Chondrocyte (in vitro differentiated cells): ENCODE data around the gene TSHZ2. TPM values are rescaled to one million over a fixed set of nuclear protein-coding genes. Genes with fewer than 3 reads are reported as not detected.
"Not testable (repeated sequence)": the region's sequence is repeated elsewhere in the genome, so short reads cannot be mapped to it uniquely, and the experiment has no call there.

ENCODE experiments used
- DNase-seq: peaks from one replicate; pipeline ENCODE4 v3.0.0; 2021; ENCODE audit warnings: mixed read lengths, low spot score
- H3K27ac Mint-ChIP-seq: one replicate; pipeline ENCODE4 v1.8.0; 2021; ENCODE audit warnings: mild to moderate bottlenecking, moderate library complexity, mixed read lengths; ENCODE audit not compliant: unreplicated experiment
- H3K27me3 Mint-ChIP-seq: 2 replicates; pipeline ENCODE4 v1.8.0; 2021; ENCODE audit warnings: low read depth, mixed read lengths
- H3K36me3 Mint-ChIP-seq: 2 replicates; pipeline ENCODE4 v1.8.0; 2021; ENCODE audit warnings: low read depth, mixed read lengths
- H3K4me1 Mint-ChIP-seq: 2 replicates; pipeline ENCODE4 v1.8.0; 2021; ENCODE audit warnings: low read depth, mild to moderate bottlenecking, mixed read lengths
- H3K4me3 Mint-ChIP-seq: one replicate; pipeline ENCODE4 v1.8.0; 2021; ENCODE audit warnings: mild to moderate bottlenecking, moderate library complexity, mixed read lengths; ENCODE audit not compliant: unreplicated experiment
- H3K9me3 Mint-ChIP-seq: 2 replicates; pipeline ENCODE4 v1.8.0; 2021; ENCODE audit warnings: low read depth, mixed read lengths
- total RNA-seq: library from RNA; stranded (reverse); gene quantifications from 3 replicates; pipeline ENCODE4 v1.2.1, GENCODE V29; 2021
- TF ChIP-seq, protein P1 (sequence below): fragments of 200-600 bp; sonication (generic); IDR thresholded peaks from 2 replicates; pipeline ENCODE4 v1.5.0; 2021; ENCODE audit warnings: antibody characterized with exemption, mild to moderate bottlenecking, moderate library complexity

The TSHZ2 gene
- total RNA-seq, 1 donor from 2014 or later, result 0.37 TPM

DNA sequence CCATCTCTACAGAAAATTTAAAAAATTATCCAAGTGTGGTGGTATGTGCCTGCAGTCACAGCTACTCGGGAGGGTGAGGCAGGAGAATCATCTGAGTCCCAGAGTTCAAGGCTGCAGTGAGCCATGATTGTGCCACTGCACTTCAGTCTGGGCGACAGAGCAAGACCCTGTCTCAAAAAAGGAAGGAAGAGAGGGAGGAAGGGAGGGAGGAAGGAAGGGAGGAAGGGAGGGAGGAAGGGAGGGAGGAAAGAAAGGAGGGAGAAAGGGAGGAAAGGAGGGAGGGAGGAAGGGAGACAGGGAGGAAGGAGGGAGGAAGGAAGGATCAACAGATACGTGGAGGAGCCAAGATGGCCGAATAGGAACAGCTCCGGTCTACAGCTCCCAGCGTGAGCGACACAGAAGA lies 531.4 kb downstream of the TSHZ2 start:
- DNase-seq, result no peak
- Mint-ChIP-seq H3K36me3 (no peaks in the 10 kb centered on the region), H3K27me3 (no peaks in the 10 kb centered on the region), H3K9me3 (no peaks in the 10 kb centered on the region), H3K27ac (no peak overlapping the region), H3K4me1 (no peaks in the 10 kb centered on the region), H3K4me3 (peak overlapping the region; percentile 70)
- TF ChIP-seq, protein P1, sequence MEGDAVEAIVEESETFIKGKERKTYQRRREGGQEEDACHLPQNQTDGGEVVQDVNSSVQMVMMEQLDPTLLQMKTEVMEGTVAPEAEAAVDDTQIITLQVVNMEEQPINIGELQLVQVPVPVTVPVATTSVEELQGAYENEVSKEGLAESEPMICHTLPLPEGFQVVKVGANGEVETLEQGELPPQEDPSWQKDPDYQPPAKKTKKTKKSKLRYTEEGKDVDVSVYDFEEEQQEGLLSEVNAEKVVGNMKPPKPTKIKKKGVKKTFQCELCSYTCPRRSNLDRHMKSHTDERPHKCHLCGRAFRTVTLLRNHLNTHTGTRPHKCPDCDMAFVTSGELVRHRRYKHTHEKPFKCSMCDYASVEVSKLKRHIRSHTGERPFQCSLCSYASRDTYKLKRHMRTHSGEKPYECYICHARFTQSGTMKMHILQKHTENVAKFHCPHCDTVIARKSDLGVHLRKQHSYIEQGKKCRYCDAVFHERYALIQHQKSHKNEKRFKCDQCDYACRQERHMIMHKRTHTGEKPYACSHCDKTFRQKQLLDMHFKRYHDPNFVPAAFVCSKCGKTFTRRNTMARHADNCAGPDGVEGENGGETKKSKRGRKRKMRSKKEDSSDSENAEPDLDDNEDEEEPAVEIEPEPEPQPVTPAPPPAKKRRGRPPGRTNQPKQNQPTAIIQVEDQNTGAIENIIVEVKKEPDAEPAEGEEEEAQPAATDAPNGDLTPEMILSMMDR, result no peak

DNA sequence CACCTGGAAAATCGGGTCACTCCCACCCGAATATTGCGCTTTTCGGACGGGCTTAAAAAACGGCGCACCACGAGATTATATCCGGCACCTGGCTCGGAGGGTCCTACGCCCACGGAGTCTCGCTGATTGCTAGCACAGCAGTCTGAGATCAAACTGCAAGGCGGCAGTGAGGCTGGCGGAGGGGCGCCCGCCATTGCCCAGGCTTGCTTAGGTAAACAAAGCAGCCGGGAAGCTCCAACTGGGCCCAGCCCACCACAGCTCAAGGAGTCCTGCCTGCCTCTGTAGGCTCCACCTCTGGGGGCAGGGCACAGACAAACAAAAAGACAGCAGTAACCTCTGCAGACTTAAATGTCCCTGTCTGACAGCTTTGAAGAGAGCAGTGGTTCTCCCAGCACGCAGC lies 531.9 kb downstream of the TSHZ2 start:
- not testable (repeated sequence) for H3K27me3 Mint-ChIP-seq, H3K9me3 Mint-ChIP-seq, H3K4me1 Mint-ChIP-seq, H3K36me3 Mint-ChIP-seq, DNase-seq, H3K27ac Mint-ChIP-seq
- peak overlapping the region; percentile 70 for H3K4me3 Mint-ChIP-seq

DNA sequence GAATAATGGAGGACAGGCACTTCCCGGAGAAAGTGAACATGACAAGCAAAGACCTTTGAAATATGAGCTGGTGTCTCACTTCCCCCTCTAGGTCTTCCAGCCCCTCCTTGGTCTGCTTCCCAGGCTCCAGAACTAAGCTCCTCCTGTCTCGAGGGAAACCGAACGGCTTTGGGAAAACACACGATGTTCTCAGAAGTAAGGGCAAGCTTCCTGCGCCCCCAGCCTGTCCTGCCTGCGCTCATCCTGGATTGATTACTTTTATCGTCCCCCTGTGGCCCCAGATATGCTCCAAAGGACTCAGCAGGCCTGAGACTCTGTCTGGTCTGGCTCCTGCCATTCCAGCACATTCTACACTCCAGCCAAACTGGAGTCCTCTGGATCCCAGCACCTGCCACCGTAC lies 538.1 kb downstream of the TSHZ2 start:
- Mint-ChIP-seq H3K27ac (no peak overlapping the region), H3K4me1 (no peaks in the 10 kb centered on the region), H3K36me3 (no peaks in the 10 kb centered on the region), H3K9me3 (peaks cover 6% of the 10 kb centered on the region), H3K27me3 (no peaks in the 10 kb centered on the region), H3K4me3 (no peak overlapping the region)
- DNase-seq, result no peak
- TF ChIP-seq, protein P1, result no peak

DNA sequence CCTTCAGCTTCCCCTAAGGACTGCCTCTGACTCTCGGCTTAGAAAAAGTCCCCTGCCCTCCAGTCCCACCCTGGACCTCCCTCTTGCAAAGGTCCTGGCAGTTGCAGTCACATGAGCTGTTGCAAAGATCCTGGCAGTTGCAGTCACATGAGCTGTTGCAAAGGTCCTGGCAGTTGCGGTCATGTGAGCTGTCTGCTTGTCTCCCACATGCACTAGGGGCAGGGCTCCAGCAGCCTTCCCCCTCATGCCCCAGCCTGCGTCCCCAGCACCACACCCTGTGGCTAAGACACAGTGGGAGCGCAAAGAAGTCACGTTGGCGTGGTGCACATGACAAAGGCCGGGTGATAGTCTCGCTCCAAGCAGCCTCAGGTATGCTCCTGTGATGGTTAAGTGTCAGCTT lies 538.5 kb downstream of the TSHZ2 start:
- Mint-ChIP-seq H3K4me3 (no peak overlapping the region), H3K4me1 (no peaks in the 10 kb centered on the region), H3K27ac (no peak overlapping the region), H3K27me3 (no peaks in the 10 kb centered on the region), H3K36me3 (no peaks in the 10 kb centered on the region), H3K9me3 (peaks cover 6% of the 10 kb centered on the region)
- TF ChIP-seq, protein P1, result no peak
- no peak for DNase-seq

DNA sequence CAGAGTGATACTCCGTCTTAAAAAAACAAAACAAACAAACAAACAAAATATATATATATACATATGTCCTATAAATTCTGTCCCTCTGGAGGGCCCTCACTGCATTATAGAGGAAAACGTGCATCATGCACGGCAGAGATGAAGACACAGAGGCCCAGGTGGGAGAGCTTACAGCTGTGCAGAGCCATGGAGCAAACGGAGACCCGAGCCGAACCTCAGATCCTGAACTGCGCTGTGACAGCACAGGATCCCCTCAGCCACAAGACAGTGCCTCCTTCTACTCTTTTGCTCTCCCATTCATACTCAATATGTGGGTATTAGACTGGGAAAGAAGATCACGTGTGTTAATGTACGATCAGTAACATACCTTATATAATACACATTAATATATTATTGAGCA lies 539.9 kb downstream of the TSHZ2 start:
- no peak for DNase-seq
- H3K27me3 Mint-ChIP-seq, result no peaks in the 10 kb centered on the region
- no peaks in the 10 kb centered on the region for H3K36me3 Mint-ChIP-seq

DNA sequence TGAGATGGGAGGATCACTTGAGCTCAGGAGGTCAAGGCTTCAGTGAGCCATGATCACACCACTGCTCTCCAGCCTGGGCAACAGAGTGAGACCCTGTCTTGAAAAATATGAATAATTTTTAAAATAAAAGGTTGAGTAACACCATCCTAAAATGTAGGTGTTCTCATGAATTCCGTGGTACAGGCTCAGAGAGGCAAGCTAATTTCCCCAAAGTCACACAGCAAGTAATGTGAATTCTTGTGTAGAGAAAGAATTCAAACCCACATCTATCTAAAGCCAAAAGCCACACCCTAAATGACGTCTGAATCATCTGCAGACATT lies 541.0 kb downstream of the TSHZ2 start:
- H3K4me3 Mint-ChIP-seq, result no peak overlapping the region
- no peak overlapping the region for H3K27ac Mint-ChIP-seq
- TF ChIP-seq, protein P1, result no peak
- H3K4me1 Mint-ChIP-seq, result no peaks in the 10 kb centered on the region
- DNase-seq, result no peak
- H3K27me3 Mint-ChIP-seq, result no peaks in the 10 kb centered on the region
- H3K36me3 Mint-ChIP-seq, result no peaks in the 10 kb centered on the region
- H3K9me3 Mint-ChIP-seq, result peaks cover 6% of the 10 kb centered on the region

More for the DNA sequence above, 539.9 kb downstream of the TSHZ2 start:
- peaks cover 6% of the 10 kb centered on the region for H3K9me3 Mint-ChIP-seq
- no peaks in the 10 kb centered on the region for H3K4me1 Mint-ChIP-seq
- H3K27ac Mint-ChIP-seq, result no peak overlapping the region
- no peak overlapping the region for H3K4me3 Mint-ChIP-seq
- TF ChIP-seq, protein P1, result no peak
